GM21447 (cell line): ENCODE measurements around the gene TTF2.
A peak's percentile ranks its signal among the peaks of the same experiment; 100 is the strongest.

ENCODE experiments used
- ATAC-seq: cut with Tn5 transposase; IDR thresholded peaks from one replicate; pipeline ENCODE4 v1.9.1; 2021; ENCODE audit not compliant: unreplicated experiment

The TTF2 gene

GRCh38 chr1:117045644-117046043, 14.5 kb upstream of the TTF2 start:
- no peak for ATAC-seq

GRCh38 chr1:117046781-117047180, 13.3 kb upstream of the TTF2 start:
- no peak for ATAC-seq

DNA sequence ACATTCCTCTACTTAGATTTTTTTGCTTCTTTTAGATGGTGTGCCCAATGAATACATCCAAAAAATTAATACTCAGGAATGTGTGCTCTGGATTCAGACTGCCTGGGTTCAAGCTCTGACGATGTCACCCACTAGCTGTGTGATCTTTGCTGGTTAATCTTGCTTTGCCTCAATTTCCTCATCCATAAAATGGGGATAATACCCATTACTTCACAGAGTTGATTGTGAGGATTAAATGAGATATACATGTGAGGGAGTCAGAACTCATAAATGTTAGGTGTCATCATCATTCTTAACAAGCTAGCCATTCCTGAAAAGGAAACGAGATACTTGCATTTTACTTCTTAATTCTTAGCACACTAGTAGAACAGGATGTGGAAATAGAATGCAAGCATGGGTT, 12.9 kb upstream of the TTF2 start:
- no peak for ATAC-seq

- ATAC-seq, result no peak
Observed at GRCh38 chr1:117049857-117050256, 10.3 kb upstream of the TTF2 start.

- peak; percentile 88 for ATAC-seq
Observed at GRCh38 chr1:117051224-117052064, 8.7 kb upstream of the TTF2 start.

DNA sequence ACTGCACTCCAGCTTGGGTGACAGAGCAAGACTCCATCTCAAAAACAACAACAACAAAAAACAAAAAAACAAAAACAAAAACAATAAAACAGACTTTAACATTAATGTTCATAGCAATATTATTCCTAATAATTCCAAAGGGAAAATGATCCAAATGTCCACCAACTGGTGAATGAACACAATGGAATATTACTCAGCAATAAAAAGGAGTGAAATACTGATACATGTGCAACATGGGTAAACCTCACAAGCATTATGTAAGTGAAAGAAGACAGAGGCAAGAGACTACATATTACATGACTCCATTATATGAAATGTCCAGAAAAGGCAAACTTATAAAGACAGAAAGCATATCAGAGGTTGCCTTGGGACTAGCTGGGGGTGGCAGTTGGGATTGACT, 6.1 kb upstream of the TTF2 start:
- no peak for ATAC-seq

- no peak for ATAC-seq
Observed at GRCh38 chr1:117058810-117059209, 1.3 kb upstream of the TTF2 start.

- peak; percentile 36 for ATAC-seq
Observed at GRCh38 chr1:117059334-117059677, 820 bp upstream of the TTF2 start.

- ATAC-seq, result peak; percentile 5
Observed at GRCh38 chr1:117060441-117061317, 553 bp downstream of the TTF2 start.

DNA sequence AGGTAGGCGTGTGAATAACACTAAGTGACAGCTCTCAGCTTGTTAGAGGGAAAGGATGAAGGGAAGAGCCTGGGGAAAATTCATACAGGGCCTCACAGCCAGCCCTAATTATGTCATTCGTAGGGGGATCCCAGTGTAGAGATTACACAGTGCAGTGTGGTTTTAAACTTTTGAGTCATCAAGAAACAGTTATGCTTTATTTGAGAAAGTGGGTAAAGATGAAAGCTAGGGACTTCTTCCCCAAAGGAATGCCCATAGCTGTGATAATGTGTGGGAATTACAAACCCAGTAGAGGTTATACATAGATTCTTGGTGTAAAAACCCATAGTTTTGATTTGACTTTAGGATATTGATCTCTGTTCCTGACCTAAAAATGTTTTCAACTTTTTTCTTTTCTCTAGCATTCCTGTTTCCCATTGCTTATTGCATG, 1.9 kb downstream of the TTF2 start:
- peak; percentile 17 for ATAC-seq

- ATAC-seq, result no peak
Observed at GRCh38 chr1:117066367-117066766, 6.2 kb downstream of the TTF2 start.

GRCh38 chr1:117067533-117068370, 7.6 kb downstream of the TTF2 start:
- ATAC-seq, result no peak

GRCh38 chr1:117068580-117068979, 8.5 kb downstream of the TTF2 start:
- no peak for ATAC-seq

GRCh38 chr1:117069220-117069844, 9.2 kb downstream of the TTF2 start:
- ATAC-seq, result no peak

- no peak for ATAC-seq
Observed at GRCh38 chr1:117070124-117070523, 10.0 kb downstream of the TTF2 start.

- ATAC-seq, result no peak
Observed at GRCh38 chr1:117076648-117077047, 16.5 kb downstream of the TTF2 start.

- ATAC-seq, result no peak
Observed at GRCh38 chr1:117077267-117077666, 17.1 kb downstream of the TTF2 start.

- ATAC-seq, result no peak
Observed at GRCh38 chr1:117079737-117080136, 19.6 kb downstream of the TTF2 start.

- no peak for ATAC-seq
Observed at GRCh38 chr1:117084231-117084630, 24.1 kb downstream of the TTF2 start.

GRCh38 chr1:117087686-117088085, 27.6 kb downstream of the TTF2 start:
- no peak for ATAC-seq

GRCh38 chr1:117089996-117090395, 29.9 kb downstream of the TTF2 start:
- no peak for ATAC-seq
